Neuronal stem cell (in vitro differentiated cells): Measurements from ENCODE around the gene BMP6.

Experiments
- DNase-seq: peaks from one replicate; pipeline ENCODE4 v3.0.0-alpha.2; 2013; ENCODE audit warnings: low spot score
- H2AFZ ChIP-seq: one replicate; pipeline ENCODE4 v1.6.1; 2013; ENCODE audit warnings: mild to moderate bottlenecking, low read length, inconsistent platforms
- H2AK5ac ChIP-seq: 2 replicates; pipeline ENCODE4 v1.6.1; 2013; ENCODE audit warnings: low read depth, mild to moderate bottlenecking, inconsistent platforms, low read length, moderate library complexity, mixed read lengths
- H2BK120ac ChIP-seq: 2 replicates; pipeline ENCODE4 v1.6.1; 2013; ENCODE audit warnings: low read depth, mild to moderate bottlenecking, inconsistent platforms, low read length, moderate library complexity, mixed read lengths
- H2BK12ac ChIP-seq: one replicate; pipeline ENCODE4 v1.6.1; 2013; ENCODE audit warnings: low read length, inconsistent platforms
- H2BK15ac ChIP-seq: 2 replicates; pipeline ENCODE4 v1.6.1; 2013; ENCODE audit warnings: mild to moderate bottlenecking, low read length, inconsistent platforms, mixed read lengths
- H2BK5ac ChIP-seq: one replicate; pipeline ENCODE4 v1.6.1; 2013; ENCODE audit warnings: inconsistent platforms, mild to moderate bottlenecking, low read length, moderate library complexity
- H3K14ac ChIP-seq: one replicate; pipeline ENCODE4 v1.6.1; 2013; ENCODE audit warnings: low read length, inconsistent platforms
- H3K18ac ChIP-seq: 2 replicates; pipeline ENCODE4 v1.6.1; 2013; ENCODE audit warnings: low read length, inconsistent platforms
- H3K23ac ChIP-seq: 2 replicates; pipeline ENCODE4 v1.6.1; 2013; ENCODE audit warnings: low read depth, mild to moderate bottlenecking, mixed read lengths, low read length, inconsistent platforms; ENCODE audit not compliant: poor library complexity
- H3K27ac ChIP-seq: replicated peaks from 3 replicates; pipeline ENCODE4 v1.5.1; 2013; ENCODE audit warnings: low read length, inconsistent platforms
- H3K27me3 ChIP-seq, 3 experiments: 2 replicates each; pipeline ENCODE4 v1.6.1; 2013; ENCODE audit warnings: low read length in 3 of 3, mild to moderate bottlenecking in 2 of 3, inconsistent platforms in 1 of 3, low read depth in 1 of 3, mixed read lengths in 1 of 3, moderate library complexity in 1 of 3; ENCODE audit not compliant: control insufficient read depth in 3 of 3, insufficient read depth in 3 of 3
- H3K36me3 ChIP-seq, 2 donors: replicated peaks in 1 of 2; 2 replicates each; pipeline ENCODE4 v1.6.1; 2013; ENCODE audit warnings: low read length in 2 of 2; ENCODE audit not compliant: control insufficient read depth in 2 of 2, insufficient read depth in 2 of 2
- H3K4ac ChIP-seq: 2 replicates; pipeline ENCODE4 v1.6.1; 2013; ENCODE audit warnings: inconsistent platforms, mild to moderate bottlenecking, low read length, moderate library complexity
- H3K4me1 ChIP-seq, 2 donors: 1 replicate in 1 of 2; 2 replicates in 1 of 2; pipeline ENCODE4 v1.6.1; 2013; ENCODE audit warnings: low read length in 2 of 2, low read depth in 1 of 2; ENCODE audit not compliant: control insufficient read depth in 2 of 2, insufficient read depth in 1 of 2
- H3K4me2 ChIP-seq: one replicate; pipeline ENCODE4 v1.6.1; 2013; ENCODE audit warnings: mild to moderate bottlenecking, low read length, inconsistent platforms; ENCODE audit not compliant: insufficient read depth, poor library complexity, severe bottlenecking
- H3K4me3 ChIP-seq, 2 donors: 2 replicates each; pipeline ENCODE4 v1.5.1; 2013; ENCODE audit warnings: low read length in 2 of 2, mild to moderate bottlenecking in 2 of 2, inconsistent platforms in 1 of 2, moderate library complexity in 1 of 2
- H3K79me1 ChIP-seq: one replicate; pipeline ENCODE4 v1.6.1; 2013; ENCODE audit warnings: low read depth, mild to moderate bottlenecking, inconsistent platforms, low read length, moderate library complexity
- H3K9ac ChIP-seq: one replicate; pipeline ENCODE4 v1.6.1; 2013; ENCODE audit warnings: mild to moderate bottlenecking, low read depth, low read length, inconsistent platforms; ENCODE audit not compliant: poor library complexity
- H3K9me3 ChIP-seq, 2 donors: replicated peaks in 1 of 2; 2 replicates each; pipeline versions ENCODE3 to v1.6.1; 2013; ENCODE audit warnings: low read length in 2 of 2, mild to moderate bottlenecking in 2 of 2, inconsistent platforms in 1 of 2, low read depth in 1 of 2, mixed read lengths in 1 of 2, moderate library complexity in 1 of 2; ENCODE audit not compliant: control insufficient read depth in 2 of 2, insufficient read depth in 1 of 2
- H4K8ac ChIP-seq: one replicate; pipeline ENCODE4 v1.6.1; 2013; ENCODE audit warnings: low read depth, mild to moderate bottlenecking, inconsistent platforms, low read length, moderate library complexity
- H4K91ac ChIP-seq: one replicate; pipeline ENCODE4 v1.6.1; 2013; ENCODE audit warnings: low read length, low read depth, mild to moderate bottlenecking, inconsistent platforms; ENCODE audit not compliant: poor library complexity
- WGBS, 2 donors: extraction: QIAGEN DNeasy Blood & Tissue Kit; methylation state at CpG; one replicate each; pipeline ENCODE4 v1.1.7; 2013; ENCODE audit warnings: missing lambda C conversion rate in 2 of 2, mixed read lengths in 1 of 2; ENCODE audit not compliant: insufficient read length in 2 of 2, insufficient replicate concordance in 1 of 2; ENCODE audit errors: extremely low coverage in 2 of 2; 5-methylcytosine and 5-hydroxymethylcytosine counted together

BMP6 gene

GRCh38 chr6:7784706-7785105 is 58.8 kb downstream of the BMP6 start:
- H3K79me1 ChIP-seq, result no peaks in the 10 kb centered on the region
- no peak overlapping the region for H2BK12ac ChIP-seq
- H3K4me1 ChIP-seq, result peaks cover 0 to 1% of the 10 kb centered on the region in 2 donors
- no peaks in the 10 kb centered on the region for H3K36me3 ChIP-seq
- no peak overlapping the region for H3K4me3 ChIP-seq
- no peak overlapping the region for H4K91ac ChIP-seq
- H3K27ac ChIP-seq, result no peak overlapping the region
- peaks cover 0 to 29% (median 0%) of the 10 kb centered on the region in 3 experiments for H3K27me3 ChIP-seq
- H2AFZ ChIP-seq, result no peak overlapping the region
- H3K18ac ChIP-seq, result no peak overlapping the region
- H3K14ac ChIP-seq, result no peak overlapping the region
- DNase-seq, result no peak
- no peak overlapping the region for H3K9ac ChIP-seq
- no peak overlapping the region for H2BK5ac ChIP-seq
- no peak overlapping the region for H4K8ac ChIP-seq
- no peak overlapping the region for H3K4ac ChIP-seq
- H3K9me3 ChIP-seq, result no peaks in the 10 kb centered on the region
- no peak overlapping the region for H2BK120ac ChIP-seq
- WGBS, 2 donors, result no CpG with 5 or more reads among the region's 2 CpGs
- no peak overlapping the region for H2BK15ac ChIP-seq
- no peak overlapping the region for H3K4me2 ChIP-seq
- no peak overlapping the region for H3K23ac ChIP-seq
- no peak overlapping the region for H2AK5ac ChIP-seq

GRCh38 chr6:7785243-7786035 is 59.5 kb downstream of the BMP6 start:
- Histone ChIP-seq H3K27ac (no peak overlapping the region), H4K91ac (no peak overlapping the region), H2AK5ac (no peak overlapping the region), H2BK15ac (no peak overlapping the region), H2BK5ac (no peak overlapping the region), H3K27me3 (peaks cover 0 to 33% (median 0%) of the 10 kb centered on the region in 3 experiments), H3K9ac (no peak overlapping the region), H3K4me2 (no peak overlapping the region), H3K4me3 (no peak overlapping the region), H3K14ac (no peak overlapping the region), H2BK120ac (no peak overlapping the region), H3K18ac (no peak overlapping the region), H2AFZ (no peak overlapping the region), H3K4ac (no peak overlapping the region), H3K4me1 (peaks cover 0 to 1% of the 10 kb centered on the region in 2 donors), H3K9me3 (no peaks in the 10 kb centered on the region), H3K36me3 (no peaks in the 10 kb centered on the region), H3K79me1 (no peaks in the 10 kb centered on the region), H4K8ac (no peak overlapping the region), H3K23ac (no peak overlapping the region), H2BK12ac (no peak overlapping the region)
- WGBS, 2 donors, result no CpG with 5 or more reads among the region's 7 CpGs
- no peak for DNase-seq

- no peak overlapping the region for H2BK120ac ChIP-seq
- no peak overlapping the region for H3K4me2 ChIP-seq
- H3K4ac ChIP-seq, result no peak overlapping the region
- no peak overlapping the region for H2BK5ac ChIP-seq
- H3K23ac ChIP-seq, result no peak overlapping the region
- no peak overlapping the region for H4K8ac ChIP-seq
- H3K79me1 ChIP-seq, result no peaks in the 10 kb centered on the region
- peaks cover 0 to 1% of the 10 kb centered on the region in 2 donors for H3K4me1 ChIP-seq
- no CpG with 5 or more reads among the region's 3 CpGs for WGBS, 2 donors
- H2AFZ ChIP-seq, result no peak overlapping the region
- DNase-seq, result no peak
- no peaks in the 10 kb centered on the region for H3K9me3 ChIP-seq
- H4K91ac ChIP-seq, result no peak overlapping the region
- peaks cover 0 to 33% (median 0%) of the 10 kb centered on the region in 3 experiments for H3K27me3 ChIP-seq
- H3K27ac ChIP-seq, result no peak overlapping the region
- H3K14ac ChIP-seq, result no peak overlapping the region
- no peak overlapping the region for H2BK12ac ChIP-seq
- H2AK5ac ChIP-seq, result no peak overlapping the region
- no peaks in the 10 kb centered on the region for H3K36me3 ChIP-seq
- no peak overlapping the region for H3K18ac ChIP-seq
- H3K9ac ChIP-seq, result no peak overlapping the region
- no peak overlapping the region for H3K4me3 ChIP-seq
- no peak overlapping the region for H2BK15ac ChIP-seq
Measured at GRCh38 chr6:7786214-7786661, 60.3 kb downstream of the BMP6 start.

GRCh38 chr6:7787137-7787608 is 61.3 kb downstream of the BMP6 start:
- no peak overlapping the region for H4K91ac ChIP-seq
- H2AFZ ChIP-seq, result no peak overlapping the region
- H3K4me3 ChIP-seq, result no peak overlapping the region
- H3K27ac ChIP-seq, result no peak overlapping the region
- no peak overlapping the region for H3K4me2 ChIP-seq
- no peak overlapping the region for H2BK15ac ChIP-seq
- no peak overlapping the region for H2BK5ac ChIP-seq
- no peaks in the 10 kb centered on the region for H3K9me3 ChIP-seq
- peaks cover 0 to 1% of the 10 kb centered on the region in 2 donors for H3K4me1 ChIP-seq
- no peak for DNase-seq
- no peak overlapping the region for H3K23ac ChIP-seq
- no peak overlapping the region for H3K14ac ChIP-seq
- H3K9ac ChIP-seq, result no peak overlapping the region
- H3K18ac ChIP-seq, result no peak overlapping the region
- H2BK12ac ChIP-seq, result no peak overlapping the region
- H3K36me3 ChIP-seq, result no peaks in the 10 kb centered on the region
- no CpG with 5 or more reads among the region's 5 CpGs for WGBS, 2 donors
- H4K8ac ChIP-seq, result no peak overlapping the region
- H3K79me1 ChIP-seq, result no peaks in the 10 kb centered on the region
- H3K27me3 ChIP-seq, result peaks cover 0 to 33% (median 0%) of the 10 kb centered on the region in 3 experiments
- H2AK5ac ChIP-seq, result no peak overlapping the region
- H2BK120ac ChIP-seq, result no peak overlapping the region
- no peak overlapping the region for H3K4ac ChIP-seq
